K562 (cell line): ENCODE measurements around the gene MAST4. TPM values are rescaled to one million over a fixed set of nuclear protein-coding genes. Genes with fewer than 3 reads are reported as not detected.
"Not testable (repeated sequence)": the region's sequence is repeated elsewhere in the genome, so short reads cannot be mapped to it uniquely, and the experiment has no call there.

Source experiments
- ATAC-seq: fragments of 200-7000 bp; cut with Tn5 transposase; 3 replicates; pipeline ENCODE4 v1.9.1; 2020; ENCODE audit warnings: moderate library complexity
- BruUV-seq: library from RNA; stranded (reverse); fragments of 400-500 nt; replicated peaks from 2 replicates; lab custom pipeline; 2021; lab: Mats Ljungman, UMichigan
- CTCF ChIA-PET: fragments of 300-600 bp; formaldehyde crosslinking; extraction: SDS; loops from one replicate; lab custom pipeline; 2021; ENCODE audit warnings: low intra/inter-chr PET ratio; lab: Yijun Ruan, JAX
- POLR2A ChIA-PET: fragments of 300-600, 350-650 bp; sonication (Branson Sonifier 250); formaldehyde crosslinking; extraction: SDS; loops from one replicate; lab custom pipeline; 2021; ENCODE audit warnings: antibody characterized with exemption, inconsistent platforms; lab: Yijun Ruan, JAX
- DNase-seq, 4 experiments: peaks; one replicate each; pipeline versions ENCODE4 v3.0.0 to v3.0.0-alpha.2; 2011 to 2018; ENCODE audit warnings: low spot score in 3 of 4, mixed read lengths in 3 of 4; ENCODE audit errors: extremely low read depth in 1 of 4
- FAIRE-seq: peaks from 2 replicates; lab custom pipeline; 2011; peaks lifted over from hg19 to GRCh38; lab: Jason Lieb, UNC
- H2AFZ ChIP-seq: 2 replicates; pipeline ENCODE4 v1.6.0; 2011; ENCODE audit warnings: low read depth, low read length, control low read depth, inconsistent platforms
- H3K27ac ChIP-seq: fragments of 200-600 bp; 3 replicates; pipeline ENCODE4 v1.8.0; 2011; ENCODE audit warnings: low read depth, mild to moderate bottlenecking, control low read depth, inconsistent platforms, low read length, moderate library complexity, mixed read lengths; ENCODE audit errors: extremely low read depth
- H3K27me3 ChIP-seq, 2 experiments: fragments of 300-600 bp in 1 of 2; 2 replicates in 1 of 2; 3 replicates in 1 of 2; pipeline versions ENCODE4 v1.6.0 to v1.8.0; 2011; ENCODE audit warnings: inconsistent platforms in 2 of 2, low read length in 2 of 2, mild to moderate bottlenecking in 1 of 2, mixed read lengths in 1 of 2, moderate library complexity in 1 of 2; ENCODE audit not compliant: control insufficient read depth in 2 of 2, insufficient read depth in 2 of 2
- H3K36me3 ChIP-seq: fragments of 300-600 bp; 3 replicates; pipeline ENCODE4 v1.8.0; 2011; ENCODE audit warnings: mild to moderate bottlenecking, low read length, inconsistent platforms; ENCODE audit not compliant: control insufficient read depth, insufficient read depth
- H3K4me1 ChIP-seq, 2 experiments: fragments of 200-600 bp in 1 of 2; replicated peaks in 1 of 2; 2 replicates in 1 of 2; 3 replicates in 1 of 2; pipeline versions ENCODE4 v1.5.1 to v1.8.0; 2011; ENCODE audit warnings: inconsistent platforms in 2 of 2, low read length in 2 of 2, mild to moderate bottlenecking in 1 of 2, mixed read lengths in 1 of 2, moderate library complexity in 1 of 2; ENCODE audit not compliant: control insufficient read depth in 2 of 2, insufficient read depth in 2 of 2
- H3K4me2 ChIP-seq: 2 replicates; pipeline ENCODE4 v1.6.1; 2011; ENCODE audit warnings: low read length, control low read depth, inconsistent platforms, mixed read lengths; ENCODE audit not compliant: insufficient read depth
- H3K4me3 ChIP-seq: fragments of 200-600 bp; sonication (generic), shearing (Covaris generic); 2 replicates; pipeline ENCODE4 v1.5.1; 2016; ENCODE audit warnings: control low read depth, inconsistent platforms
- H3K79me2 ChIP-seq: fragments of 200-600 bp; 3 replicates; pipeline ENCODE4 v1.8.0; 2011; ENCODE audit warnings: low read length, inconsistent platforms; ENCODE audit not compliant: control insufficient read depth, insufficient read depth
- H3K9ac ChIP-seq, 2 experiments: 2 replicates each; pipeline versions ENCODE4 v1.6.0 to v1.6.1; 2011; ENCODE audit warnings: low read depth in 2 of 2, low read length in 2 of 2, control low read depth in 1 of 2, inconsistent platforms in 1 of 2, mild to moderate bottlenecking in 1 of 2, mixed read lengths in 1 of 2; ENCODE audit not compliant: insufficient read depth in 1 of 2
- H3K9me1 ChIP-seq: one replicate; pipeline ENCODE4 v1.6.0; 2011; ENCODE audit warnings: inconsistent platforms, mild to moderate bottlenecking, low read length, moderate library complexity; ENCODE audit not compliant: control insufficient read depth, insufficient read depth
- H3K9me3 ChIP-seq: replicated peaks from 2 replicates; pipeline ENCODE4 v1.5.1; 2011; ENCODE audit warnings: low read depth, low read length, inconsistent platforms; ENCODE audit not compliant: control insufficient read depth, insufficient read depth
- H4K20me1 ChIP-seq: replicated peaks from 2 replicates; pipeline ENCODE4 v1.6.1; 2011; ENCODE audit warnings: low read length, inconsistent platforms, mixed read lengths; ENCODE audit not compliant: control insufficient read depth, insufficient read depth
- CBX3 ChIP-seq, 2 experiments: IDR thresholded peaks; 1 replicate in 1 of 2; 2 replicates in 1 of 2; pipeline ENCODE4 v1.6.1; 2012; ENCODE audit warnings: inconsistent platforms in 2 of 2, low read length in 2 of 2, borderline replicate concordance in 1 of 2, control low read depth in 1 of 2
- SRSF1 ChIP-seq: fragments of 200-400 bp; formaldehyde crosslinking; IDR thresholded peaks from 2 replicates; pipeline ENCODE4 v1.6.1; 2017; ENCODE audit warnings: mild to moderate bottlenecking, low read depth, low read length, moderate library complexity
- ZNF23 ChIP-seq: fragments of 250-450 bp; sonication (Bioruptor Pico); IDR thresholded peaks from 2 replicates; pipeline ENCODE4 v1.4.0; 2020; ENCODE audit warnings: mild to moderate bottlenecking
- ZNF785 ChIP-seq: fragments of 250-450 bp; sonication (Bioruptor Pico); IDR thresholded peaks from 2 replicates; pipeline ENCODE4 v1.4.0; 2020; ENCODE audit warnings: mild to moderate bottlenecking
- WGBS: fragments of 100-300 bp; shearing (Covaris generic); methylation state at CpG from one replicate; pipeline ENCODE4 v1.1.6; 2016; ENCODE audit warnings: low coverage, mixed read lengths; ENCODE audit not compliant: insufficient coverage; ENCODE audit errors: missing lambda C conversion rate; 5-methylcytosine and 5-hydroxymethylcytosine counted together
- in situ Hi-C: fragments of 300-500 bp; cut with MboI; formaldehyde crosslinking; loops from 4 replicates; pipeline ENCODE4 v1.15.0; 2018; ENCODE audit warnings: inconsistent platforms, mixed read lengths
- intact Hi-C: fragments of 100-400 bp; cut with micrococcal nuclease; formaldehyde crosslinking; loops from 2 replicates; pipeline ENCODE4 v1.14.2; 2022
- polyA plus RNA-seq, 8 experiments: library from polyadenylated mRNA; depleted of rRNA in 4 of 8; stranded (reverse) in 5 of 8; unstranded in 3 of 8; fragments of >200 nt; fragmentation: Nextera tagmentation in 2 of 8; fragmentation: Illumina TruSeq in 1 of 8; extraction: Ambion mirVana in 2 of 8; extraction: Trizol in 1 of 8; gene quantifications; 2 replicates each; pipeline versions ENCODE4 v1.2.1 to v1.2.3, GENCODE V29; 2011 to 2014; ENCODE audit warnings: inconsistent platforms in 1 of 8, missing spikeins in 1 of 8
- total RNA-seq, 7 experiments: library from RNA; depleted of rRNA in 6 of 7; stranded (reverse); fragments of >200 nt in 6 of 7; fragmentation: Illumina TruSeq in 2 of 7; extraction: Trizol in 2 of 7; gene quantifications; 2 replicates each; pipeline versions ENCODE4 v1.2.1 to v1.2.3, GENCODE V29; 2011 to 2021; ENCODE audit warnings: low replicate concordance in 1 of 7
- TF ChIP-seq, protein P1 (sequence below): fragments of 250-450 bp; sonication (Bioruptor Pico); IDR thresholded peaks from 2 replicates; pipeline ENCODE4 v1.9.0; 2021; ENCODE audit warnings: mild to moderate bottlenecking

MAST4 gene
- total and polyA plus RNA-seq, 9 of the 15 experiments (the other 6 are each of a cell fraction or from before 2014, with no cell fraction given): 0.88 to 10.1 (median 5.2) TPM

DNA sequence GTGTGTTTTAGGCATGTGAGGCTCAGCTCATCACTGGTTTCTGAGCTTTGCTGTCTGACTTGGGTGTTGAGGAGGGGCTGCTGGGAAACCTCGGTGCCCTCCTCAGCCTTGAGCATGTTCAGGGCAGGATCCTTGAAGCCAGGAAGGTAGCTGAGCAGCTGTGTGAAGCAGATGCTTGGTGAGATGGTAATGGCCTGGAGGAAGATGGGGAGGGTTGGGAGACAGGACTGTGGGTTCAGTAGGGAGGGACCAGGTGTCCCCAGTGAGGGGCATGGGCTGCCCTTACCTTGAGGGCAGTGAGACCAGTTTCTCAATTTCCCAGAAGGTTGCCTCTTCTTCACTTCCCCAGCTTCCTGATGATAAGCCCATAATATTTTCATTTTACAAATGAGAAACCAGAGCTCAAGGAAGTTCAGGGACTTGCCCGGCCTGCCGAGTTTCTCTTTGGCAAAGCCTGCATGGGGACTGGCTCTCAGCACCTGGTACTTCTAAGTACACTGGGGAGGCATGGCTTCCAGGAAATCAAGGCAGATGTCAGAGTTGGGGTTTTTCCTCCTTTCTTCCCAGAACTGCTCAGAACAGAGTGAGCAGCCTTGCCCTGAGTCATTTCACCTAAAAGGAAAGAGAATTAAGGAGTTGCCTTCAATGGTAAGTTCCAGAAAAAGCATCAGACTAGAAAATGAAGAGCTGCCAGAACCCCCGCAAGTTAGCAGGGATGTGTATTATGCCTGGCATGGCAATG lies 225.7 kb downstream of the MAST4 start (continued):
- TF ChIP-seq ZNF23 (CRISPR knock-in tag) (no peak), SRSF1 (no peak), ZNF785 (CRISPR knock-in tag) (no peak), CBX3 (IDR thresholded peaks at IDR 0.05; ENCODE audit: borderline replicate concordance in 1 of 2, low read length in 2 of 2) (no peak)
- TF ChIP-seq, protein P1, sequence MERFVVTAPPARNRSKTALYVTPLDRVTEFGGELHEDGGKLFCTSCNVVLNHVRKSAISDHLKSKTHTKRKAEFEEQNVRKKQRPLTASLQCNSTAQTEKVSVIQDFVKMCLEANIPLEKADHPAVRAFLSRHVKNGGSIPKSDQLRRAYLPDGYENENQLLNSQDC (CRISPR knock-in tag): no peak

DNA sequence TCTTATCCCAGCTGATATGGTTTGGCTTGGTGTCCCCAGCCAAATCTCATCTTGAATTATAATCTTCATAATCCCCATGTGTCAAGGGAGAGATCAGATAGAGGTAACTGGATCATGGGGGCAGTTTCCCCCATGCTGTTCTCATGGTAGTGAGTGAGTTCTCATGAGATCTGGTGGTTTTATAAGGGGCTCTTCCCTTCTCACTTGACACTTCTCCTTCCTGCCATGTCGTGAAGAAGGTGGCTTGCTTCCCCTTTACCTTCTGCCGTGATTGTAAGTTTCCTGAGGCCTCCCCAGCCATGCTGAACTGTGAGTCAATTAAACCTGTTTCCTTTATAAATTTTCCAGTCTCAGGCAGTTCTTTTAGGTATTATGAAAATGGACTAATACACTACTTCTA lies 226.7 kb downstream of the MAST4 start:
- in situ Hi-C loops: loop anchor here (10.0 kb wide), 1 partner anchor 392 kb away; no protein-coding TSS in a partner anchor
- ATAC-seq, H3K79me2 ChIP-seq, H3K36me3 ChIP-seq, DNase-seq, POLR2A ChIA-PET, H3K27ac ChIP-seq, H3K4me1 ChIP-seq, H3K4me3 ChIP-seq, H3K9ac ChIP-seq, H2AFZ ChIP-seq, H3K4me2 ChIP-seq, CTCF ChIA-PET, FAIRE-seq, BruUV-seq, H3K9me1 ChIP-seq, H3K27me3 ChIP-seq, H4K20me1 ChIP-seq, intact Hi-C loops, H3K9me3 ChIP-seq: not testable (repeated sequence)
- WGBS: 5% methylated on average over 2 of the region's 2 CpGs
